ENCODE measurements around the gene AHRR. TPM values are rescaled to one million over a fixed set of nuclear protein-coding genes. Genes with fewer than 3 reads are reported as not detected.
A peak's percentile ranks its signal among the peaks of the same experiment; 100 is the strongest.

The AHRR gene
- total and polyA plus RNA-seq, 10 of the 15 experiments (the other 5 are each of a cell fraction or from before 2014, with no cell fraction given), result 0.90 to 35.2 (median 19.2) TPM

DNA sequence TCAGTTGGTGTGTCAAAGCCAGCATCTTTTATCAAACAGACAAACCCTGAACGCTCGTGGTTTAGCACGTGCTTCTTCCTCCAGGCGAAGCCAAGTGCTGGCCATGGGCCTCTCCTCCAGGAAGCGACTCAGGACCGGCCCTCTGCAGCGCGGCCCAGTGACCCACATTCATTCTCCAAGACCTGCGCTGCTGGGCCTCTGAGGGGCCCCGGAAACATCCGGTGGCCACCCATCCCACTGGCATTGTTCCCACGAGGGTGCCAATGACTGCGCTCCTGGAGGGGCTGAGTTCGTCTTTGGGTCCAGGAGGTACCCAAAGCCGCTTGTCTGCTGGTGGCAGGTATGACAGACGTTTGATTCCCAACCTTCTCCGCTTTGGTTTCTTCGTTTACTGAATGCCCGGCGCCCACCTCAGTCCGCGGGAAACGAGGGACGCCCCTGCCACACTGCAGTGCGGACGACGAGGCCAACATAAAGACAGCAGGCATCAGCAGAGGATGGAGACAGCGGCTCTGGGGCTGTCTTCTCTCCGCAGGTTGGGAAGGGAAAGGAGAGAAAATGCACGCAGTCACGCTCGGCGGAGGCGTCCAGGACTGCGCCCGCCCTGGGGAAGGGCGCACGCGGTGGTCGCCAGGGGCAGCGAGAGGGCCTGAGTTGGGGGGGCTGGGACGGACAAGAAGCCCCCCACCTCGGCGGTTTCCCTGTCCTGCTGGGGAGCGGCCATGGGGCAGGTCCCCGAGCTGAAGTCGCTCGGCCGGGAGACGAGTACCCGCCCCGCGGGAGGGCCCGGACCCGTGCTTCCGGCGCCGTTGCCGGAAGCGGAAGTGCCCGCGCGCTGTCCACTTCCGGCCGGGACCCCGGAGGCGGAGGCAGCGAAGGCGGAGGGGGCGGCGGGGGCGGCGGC, 121.1 kb downstream of the AHRR start, which contains the start of gene EXOC3 (continued):
- TF ChIP-seq, protein P1, sequence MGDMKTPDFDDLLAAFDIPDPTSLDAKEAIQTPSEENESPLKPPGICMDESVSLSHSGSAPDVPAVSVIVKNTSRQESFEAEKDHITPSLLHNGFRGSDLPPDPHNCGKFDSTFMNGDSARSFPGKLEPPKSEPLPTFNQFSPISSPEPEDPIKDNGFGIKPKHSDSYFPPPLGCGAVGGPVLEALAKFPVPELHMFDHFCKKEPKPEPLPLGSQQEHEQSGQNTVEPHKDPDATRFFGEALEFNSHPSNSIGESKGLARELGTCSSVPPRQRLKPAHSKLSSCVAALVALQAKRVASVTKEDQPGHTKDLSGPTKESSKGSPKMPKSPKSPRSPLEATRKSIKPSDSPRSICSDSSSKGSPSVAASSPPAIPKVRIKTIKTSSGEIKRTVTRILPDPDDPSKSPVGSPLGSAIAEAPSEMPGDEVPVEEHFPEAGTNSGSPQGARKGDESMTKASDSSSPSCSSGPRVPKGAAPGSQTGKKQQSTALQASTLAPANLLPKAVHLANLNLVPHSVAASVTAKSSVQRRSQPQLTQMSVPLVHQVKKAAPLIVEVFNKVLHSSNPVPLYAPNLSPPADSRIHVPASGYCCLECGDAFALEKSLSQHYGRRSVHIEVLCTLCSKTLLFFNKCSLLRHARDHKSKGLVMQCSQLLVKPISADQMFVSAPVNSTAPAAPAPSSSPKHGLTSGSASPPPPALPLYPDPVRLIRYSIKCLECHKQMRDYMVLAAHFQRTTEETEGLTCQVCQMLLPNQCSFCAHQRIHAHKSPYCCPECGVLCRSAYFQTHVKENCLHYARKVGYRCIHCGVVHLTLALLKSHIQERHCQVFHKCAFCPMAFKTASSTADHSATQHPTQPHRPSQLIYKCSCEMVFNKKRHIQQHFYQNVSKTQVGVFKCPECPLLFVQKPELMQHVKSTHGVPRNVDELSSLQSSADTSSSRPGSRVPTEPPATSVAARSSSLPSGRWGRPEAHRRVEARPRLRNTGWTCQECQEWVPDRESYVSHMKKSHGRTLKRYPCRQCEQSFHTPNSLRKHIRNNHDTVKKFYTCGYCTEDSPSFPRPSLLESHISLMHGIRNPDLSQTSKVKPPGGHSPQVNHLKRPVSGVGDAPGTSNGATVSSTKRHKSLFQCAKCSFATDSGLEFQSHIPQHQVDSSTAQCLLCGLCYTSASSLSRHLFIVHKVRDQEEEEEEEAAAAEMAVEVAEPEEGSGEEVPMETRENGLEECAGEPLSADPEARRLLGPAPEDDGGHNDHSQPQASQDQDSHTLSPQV (IDR thresholded peaks at IDR 0.05), result no peak
- TF ChIP-seq RAD21 (IDR thresholded peaks at IDR 0.05; ENCODE audit: insufficient read depth, low read depth, low read length), result no peak
- TF ChIP-seq CBX5 (IDR thresholded peaks at IDR 0.05; ENCODE audit: low read depth), result no peak
- TF ChIP-seq ZNF274 (IDR thresholded peaks at IDR 0.05; ENCODE audit: insufficient read depth, insufficient read length), result no peak
- peak; percentile 76 for TF ChIP-seq POLR2AphosphoS5 (IDR thresholded peaks at IDR 0.05; ENCODE audit: low read length)
- TF ChIP-seq BHLHE40 (IDR thresholded peaks at IDR 0.05; ENCODE audit: borderline replicate concordance in 1 of 2, low read depth in 2 of 2, low read length in 1 of 2), result peak in 1 of 2 experiments; percentile 5; a peak in 1 of 4 replicates

Measured in GM12878 (cell line).